ENCODE data around the gene NEDD4L.

Gene NEDD4L

DNA sequence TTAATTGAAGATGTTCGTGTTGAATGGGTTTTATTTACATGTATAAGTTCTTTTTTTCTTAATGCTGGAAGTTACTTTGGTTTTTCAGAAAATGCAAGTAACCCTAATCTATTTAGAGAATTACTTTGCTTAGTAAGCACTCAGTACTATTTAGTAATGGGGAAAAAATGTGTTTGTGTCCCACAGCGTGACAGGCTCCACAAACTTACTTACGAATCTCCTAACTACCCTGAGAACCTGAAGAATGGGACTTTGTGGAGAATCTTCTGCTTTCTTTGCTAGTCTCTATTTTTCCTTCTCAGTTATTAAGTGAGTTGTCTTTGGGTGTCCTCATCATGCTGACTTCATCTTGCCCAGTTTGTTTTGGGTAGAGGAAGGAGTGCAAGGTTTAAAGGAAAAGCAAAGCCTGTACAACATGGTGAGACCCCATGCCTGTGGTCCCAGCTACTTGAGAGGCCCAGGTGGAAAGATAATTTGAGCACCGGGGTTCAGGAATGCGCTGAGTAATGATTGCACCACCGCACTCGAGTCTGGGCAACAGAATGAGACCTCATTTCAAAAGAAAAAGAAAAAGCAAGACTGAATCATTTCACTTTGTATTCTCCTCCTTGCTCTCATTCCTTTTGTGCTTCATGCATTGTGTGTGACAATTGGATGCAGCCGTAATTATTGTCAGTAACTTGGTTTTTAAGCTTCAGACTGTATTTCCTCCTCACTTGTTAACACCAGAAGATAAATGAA, 10.2 kb downstream of the NEDD4L start:
- DNase-seq, result no peak

GRCh38 chr18:58055890-58056558, 12.0 kb downstream of the NEDD4L start:
- no peak for DNase-seq

DNA sequence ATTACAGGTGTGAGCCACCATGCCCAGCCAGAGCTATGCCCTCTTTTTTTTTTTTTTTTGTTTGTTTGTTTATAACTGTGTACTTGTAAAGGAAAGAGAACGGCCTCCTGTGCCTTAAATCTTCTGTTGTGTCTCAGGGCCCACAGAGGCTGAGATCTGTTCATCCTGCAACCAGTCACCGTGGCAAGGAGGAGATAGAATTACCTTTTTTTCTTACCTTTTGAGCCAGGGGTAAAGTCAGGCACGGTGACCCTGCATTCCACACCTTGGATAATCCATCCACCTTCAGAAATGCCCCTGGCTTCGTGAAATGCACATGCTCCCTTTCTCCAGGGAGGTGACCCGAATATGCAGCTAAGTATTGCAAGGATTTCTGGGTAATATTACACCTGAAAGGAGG, 12.8 kb downstream of the NEDD4L start:
- no peak for DNase-seq

- DNase-seq, result no peak
Measured at GRCh38 chr18:58057291-58057965, 13.4 kb downstream of the NEDD4L start.

GRCh38 chr18:58058720-58059119, 14.7 kb downstream of the NEDD4L start:
- DNase-seq, result no peak

- DNase-seq, result no peak
Measured at GRCh38 chr18:58060254-58060653, 16.2 kb downstream of the NEDD4L start.

GRCh38 chr18:58061349-58061748, 17.3 kb downstream of the NEDD4L start:
- DNase-seq, result no peak

- no peak for DNase-seq
Measured at GRCh38 chr18:58064406-58064998, 20.5 kb downstream of the NEDD4L start.

GRCh38 chr18:58065956-58066355, 21.9 kb downstream of the NEDD4L start:
- DNase-seq, result no peak

- DNase-seq, result no peak
Measured at GRCh38 chr18:58067601-58068000, 23.6 kb downstream of the NEDD4L start.

DNA sequence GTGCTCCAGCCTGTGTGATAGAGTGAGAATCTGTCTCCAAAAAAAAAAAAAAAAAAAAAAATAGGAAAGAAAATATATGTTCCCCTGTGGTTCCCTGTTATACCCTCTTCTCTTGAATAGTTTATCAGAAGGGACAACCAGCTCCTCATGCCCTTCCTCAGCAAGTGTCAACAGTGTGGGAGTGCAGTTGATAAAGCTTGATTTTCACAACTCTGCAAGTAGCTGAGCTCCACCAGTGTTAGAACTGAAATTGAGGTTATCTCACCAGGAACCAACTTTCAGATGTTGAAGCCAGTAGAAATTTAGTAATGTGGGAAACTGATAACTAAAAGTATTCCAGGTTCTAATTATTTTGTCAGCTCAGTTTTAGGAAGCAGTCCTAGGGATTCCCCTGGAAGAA, 25.1 kb downstream of the NEDD4L start:
- DNase-seq, result no peak

GRCh38 chr18:58069721-58070292, 25.8 kb downstream of the NEDD4L start:
- no peak for DNase-seq

DNA sequence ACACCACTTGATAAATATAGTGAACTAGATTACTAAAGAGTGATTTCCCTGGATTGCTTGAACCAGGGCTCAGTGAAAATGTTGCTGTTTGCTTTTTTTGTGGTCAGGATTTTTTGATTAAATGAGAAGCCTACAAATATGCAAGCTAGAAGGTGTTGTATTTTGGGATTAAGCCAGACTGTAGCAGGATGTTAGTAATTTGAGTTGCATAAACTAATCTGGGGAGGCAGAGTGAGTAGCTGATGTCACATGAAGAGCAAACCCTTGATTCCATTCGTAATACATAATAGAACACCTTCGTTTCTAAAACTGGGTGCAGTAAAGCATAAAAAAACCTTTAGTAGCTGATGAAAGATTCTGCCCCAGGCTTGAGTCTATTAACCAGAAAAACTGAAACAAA, 32.0 kb downstream of the NEDD4L start:
- no peak for DNase-seq

GRCh38 chr18:58077329-58077728, 33.3 kb downstream of the NEDD4L start:
- DNase-seq, result no peak

- DNase-seq, result no peak
Measured at GRCh38 chr18:58078889-58079573, 35.0 kb downstream of the NEDD4L start.

DNA sequence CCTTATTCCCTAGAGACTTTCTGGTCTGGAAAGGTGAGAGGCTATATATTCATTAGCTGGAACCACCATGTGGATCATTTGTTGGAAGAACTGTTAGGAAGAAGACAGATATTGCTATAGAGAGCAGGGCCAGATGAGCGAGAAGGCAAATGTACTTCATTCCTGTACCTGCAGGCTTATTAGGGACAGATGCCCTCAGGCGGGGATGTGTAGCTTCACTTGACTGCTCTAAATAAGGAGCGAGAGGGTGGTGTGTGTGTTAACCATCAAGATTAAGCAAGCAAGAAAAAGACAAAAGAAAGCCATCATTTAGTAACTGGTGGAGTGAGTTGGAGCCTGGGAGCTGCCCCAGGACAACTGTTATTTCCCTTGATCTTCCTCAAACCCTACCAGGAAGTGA, 36.4 kb downstream of the NEDD4L start:
- no peak for DNase-seq

DNA sequence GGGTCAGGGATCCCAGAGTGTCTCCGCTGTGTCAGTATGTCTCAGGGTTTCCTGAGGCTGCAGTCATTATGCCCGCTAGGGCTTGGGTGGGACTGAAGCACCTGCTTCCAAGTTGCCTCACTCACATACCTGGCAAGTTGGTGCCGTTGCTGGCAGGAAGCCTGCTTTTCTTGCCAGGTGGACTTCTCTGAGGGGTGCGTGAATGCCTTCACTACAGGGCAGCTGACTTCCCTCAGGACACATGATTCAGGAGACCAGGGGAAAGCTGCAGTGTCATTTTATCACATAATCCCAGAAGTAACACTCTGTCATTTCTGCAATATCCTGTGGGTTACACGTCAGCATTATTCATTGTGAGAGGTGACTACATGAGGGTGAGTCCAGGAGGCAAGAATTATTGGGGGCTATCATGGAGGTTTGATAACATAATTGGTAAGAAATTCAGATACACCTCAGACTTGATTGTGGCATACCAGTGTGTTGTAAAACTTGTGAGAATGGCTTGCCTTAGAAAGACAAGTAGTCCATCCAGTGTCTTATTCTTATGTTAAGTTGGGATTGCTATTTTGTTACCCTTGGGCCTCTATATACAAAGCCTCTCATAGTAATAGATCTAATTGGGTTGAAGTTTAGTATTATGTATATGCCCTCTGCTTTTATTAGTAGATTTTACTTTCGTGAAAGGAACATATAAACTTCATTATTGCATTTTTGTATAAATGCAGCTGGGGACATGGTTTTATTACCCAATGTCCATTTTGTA, 44.1 kb downstream of the NEDD4L start:
- no peak for DNase-seq

DNA sequence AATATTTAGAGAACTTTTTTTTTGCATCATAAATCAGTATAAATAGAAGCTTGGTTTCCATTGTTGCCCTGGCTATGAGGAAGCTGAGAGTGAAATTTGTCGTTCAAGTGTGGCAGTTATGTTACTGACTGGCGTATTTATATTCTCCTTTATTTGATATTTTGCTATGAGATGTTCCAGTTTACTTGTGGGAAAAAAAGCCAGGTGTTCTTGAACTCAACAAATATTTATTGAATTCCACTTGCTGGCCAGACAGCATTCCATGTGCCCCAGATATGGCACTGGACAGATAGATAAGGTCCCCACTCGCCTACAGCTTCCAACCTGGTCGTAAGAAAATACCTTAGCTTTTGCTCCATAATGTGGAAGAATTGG, 44.7 kb downstream of the NEDD4L start:
- no peak for DNase-seq

GRCh38 chr18:58091099-58091611, 47.1 kb downstream of the NEDD4L start:
- no peak for DNase-seq

GRCh38 chr18:58093311-58093803, 49.3 kb downstream of the NEDD4L start:
- DNase-seq, result no peak

GRCh38 chr18:58095222-58095621, 51.2 kb downstream of the NEDD4L start:
- DNase-seq, result no peak

DNA sequence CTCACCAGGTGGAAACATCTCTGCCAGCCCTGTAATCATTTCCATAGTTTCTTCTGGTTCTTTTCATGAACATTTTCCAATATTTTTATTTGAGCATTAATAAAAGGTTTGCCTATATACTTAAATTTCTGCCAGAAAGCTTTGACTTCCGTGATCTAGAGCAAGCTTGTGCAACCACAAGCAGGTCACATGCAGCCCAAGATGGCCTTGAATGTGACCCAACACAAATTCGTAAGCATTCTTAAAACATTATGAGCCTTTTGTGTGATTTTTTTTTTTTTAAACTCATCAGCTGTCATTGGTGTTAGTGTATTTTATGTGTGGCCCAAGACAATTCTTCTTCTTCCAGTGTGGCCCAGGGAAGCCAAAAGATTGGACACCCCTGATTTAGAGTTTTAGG, 51.6 kb downstream of the NEDD4L start:
- DNase-seq, result no peak
